HG02623 (cell line): ENCODE measurements around the gene EPHA3.

Source experiments
- ATAC-seq: cut with Tn5 transposase; IDR thresholded peaks from one replicate; pipeline ENCODE4 v1.9.1; 2021; ENCODE audit warnings: moderate library complexity; ENCODE audit not compliant: unreplicated experiment

The EPHA3 gene

DNA sequence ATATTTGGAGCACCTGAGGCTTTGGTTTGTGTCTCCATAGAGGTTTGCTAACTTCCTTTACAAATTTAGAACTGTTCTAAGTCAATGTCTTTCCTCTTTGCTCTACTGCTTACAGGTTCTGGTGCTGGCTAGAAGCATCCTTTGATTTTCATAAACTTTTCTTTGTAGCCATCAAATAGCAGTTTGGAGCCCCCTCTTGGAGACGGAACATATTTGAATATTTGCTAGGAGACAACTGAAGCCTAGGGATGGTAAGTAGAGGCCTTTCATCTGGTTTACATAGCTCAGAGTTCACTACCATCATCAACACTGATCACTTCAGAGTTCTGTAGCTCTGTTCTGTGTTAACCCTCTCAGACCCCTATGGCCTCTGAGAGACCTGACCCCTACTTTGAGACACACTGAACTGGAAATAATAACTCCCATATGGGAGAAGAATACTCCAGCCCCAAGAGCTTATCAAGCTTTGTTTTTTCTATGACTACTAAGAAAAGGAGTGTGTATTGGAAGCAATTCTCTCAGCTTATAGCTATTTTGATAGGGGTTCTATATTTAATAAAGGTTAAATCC is 420.4 kb downstream of the EPHA3 start:
- ATAC-seq = no peak
